Testis (tissue), 3 donors: ENCODE results near the gene SIPA1L3. TPM values are rescaled to one million over a fixed set of nuclear protein-coding genes. Genes with fewer than 3 reads are reported as not detected.
A peak's percentile ranks its signal among the peaks of the same experiment; 100 is the strongest.

Experiments
- DNase-seq: peaks from one replicate; pipeline ENCODE4 v3.0.0-alpha.2; 2019
- H3K27ac ChIP-seq, 2 donors: fragments of 200-600 bp; sonication (generic); one replicate each; pipeline ENCODE4 v1.5.1; 2019
- H3K27me3 ChIP-seq: fragments of 200-600 bp; sonication (generic); one replicate; pipeline ENCODE4 v1.5.1; 2019
- H3K36me3 ChIP-seq: fragments of 200-600 bp; sonication (generic); one replicate; pipeline ENCODE4 v1.5.1; 2017; ENCODE audit warnings: low read depth; ENCODE audit errors: missing control alignments
- H3K4me1 ChIP-seq: fragments of 200-600 bp; sonication (generic); one replicate; pipeline ENCODE4 v1.5.1; 2019
- H3K4me3 ChIP-seq, 2 donors: fragments of 200-600 bp; sonication (generic); one replicate each; pipeline ENCODE4 v1.5.1; 2017 to 2019
- H3K9me3 ChIP-seq: fragments of 200-600 bp; sonication (generic); one replicate; pipeline ENCODE4 v1.5.1; 2017
- POLR2A ChIP-seq: fragments of 450-650 bp; IDR thresholded peaks from one replicate; pipeline ENCODE4 v1.6.1; 2017; ENCODE audit warnings: antibody characterized with exemption, mild to moderate bottlenecking, moderate library complexity
- WGBS, 2 donors: methylation state at CpG; one replicate each; pipeline ENCODE4 v1.1.5; 2018; 5-methylcytosine and 5-hydroxymethylcytosine counted together
- intact Hi-C: fragments of 100-400 bp; cut with DNase I; formaldehyde crosslinking; loops from one replicate; pipeline ENCODE4 v1.15.1; 2023; ENCODE audit warnings: low total_unique reads
- polyA plus RNA-seq: library from polyadenylated mRNA; stranded (reverse); fragments of 350-450 nt; fragmentation: Illumina TruSeq; extraction: RNeasy Lipid Tissue Mini Kit (QIAGEN cat#74804); gene quantifications from one replicate; pipeline ENCODE4 v1.2.3, GENCODE V29; 2014; ENCODE audit warnings: low read depth, low replicate concordance; ENCODE audit not compliant: insufficient read depth
- total RNA-seq, 2 donors: library from RNA; depleted of rRNA; stranded (reverse); fragments of >200 nt; gene quantifications; one replicate each; pipeline ENCODE4 v1.2.3, GENCODE V29; 2016
- TF ChIP-seq, protein P1 (sequence below), 3 experiments: fragments of 450-650 bp in 2 of 3; fragments of 200-600 bp in 1 of 3; sonication (generic) in 1 of 3; IDR thresholded peaks; one replicate each; pipeline ENCODE4 v1.5.1; 2016 to 2019; ENCODE audit warnings: antibody characterized with exemption in 3 of 3, mild to moderate bottlenecking in 2 of 3, moderate library complexity in 1 of 3

The SIPA1L3 gene
- total and polyA plus RNA-seq, 3 donors from 2014 or later, result 21.1 to 47.6 (median 43.7) TPM

DNA sequence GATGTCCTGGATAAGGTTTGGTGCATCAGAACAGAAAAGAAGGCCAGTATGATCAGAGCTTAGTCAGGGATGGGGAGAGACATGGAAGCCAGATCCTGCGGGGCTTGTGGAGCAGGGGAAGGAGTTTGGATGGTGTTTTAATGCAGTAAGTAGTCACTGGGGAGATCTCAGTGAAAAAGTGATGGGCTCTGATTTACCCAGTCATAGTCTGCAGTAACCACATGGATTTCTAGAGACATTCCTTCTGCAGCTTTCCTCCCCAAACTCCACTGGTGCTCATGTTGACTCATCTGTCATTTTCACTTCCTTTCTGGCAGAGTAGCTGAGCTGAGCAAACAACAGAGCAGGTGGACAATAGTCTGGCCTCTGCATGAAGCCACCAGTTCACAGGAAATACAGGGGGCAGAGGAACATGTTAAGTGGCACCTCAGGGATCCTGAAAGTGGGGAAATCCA lies 172.9 kb downstream of the SIPA1L3 start:
- Histone ChIP-seq H3K9me3 (no peaks in the 10 kb centered on the region), H3K27ac (no peak overlapping the region), H3K36me3 (no peaks in the 10 kb centered on the region), H3K27me3 (no peaks in the 10 kb centered on the region), H3K4me3 (no peak overlapping the region), H3K4me1 (no peaks in the 10 kb centered on the region)
- 80 to 95% methylated on average over 1 of the region's 1 CpG for WGBS, 2 donors
- TF ChIP-seq, protein P1, sequence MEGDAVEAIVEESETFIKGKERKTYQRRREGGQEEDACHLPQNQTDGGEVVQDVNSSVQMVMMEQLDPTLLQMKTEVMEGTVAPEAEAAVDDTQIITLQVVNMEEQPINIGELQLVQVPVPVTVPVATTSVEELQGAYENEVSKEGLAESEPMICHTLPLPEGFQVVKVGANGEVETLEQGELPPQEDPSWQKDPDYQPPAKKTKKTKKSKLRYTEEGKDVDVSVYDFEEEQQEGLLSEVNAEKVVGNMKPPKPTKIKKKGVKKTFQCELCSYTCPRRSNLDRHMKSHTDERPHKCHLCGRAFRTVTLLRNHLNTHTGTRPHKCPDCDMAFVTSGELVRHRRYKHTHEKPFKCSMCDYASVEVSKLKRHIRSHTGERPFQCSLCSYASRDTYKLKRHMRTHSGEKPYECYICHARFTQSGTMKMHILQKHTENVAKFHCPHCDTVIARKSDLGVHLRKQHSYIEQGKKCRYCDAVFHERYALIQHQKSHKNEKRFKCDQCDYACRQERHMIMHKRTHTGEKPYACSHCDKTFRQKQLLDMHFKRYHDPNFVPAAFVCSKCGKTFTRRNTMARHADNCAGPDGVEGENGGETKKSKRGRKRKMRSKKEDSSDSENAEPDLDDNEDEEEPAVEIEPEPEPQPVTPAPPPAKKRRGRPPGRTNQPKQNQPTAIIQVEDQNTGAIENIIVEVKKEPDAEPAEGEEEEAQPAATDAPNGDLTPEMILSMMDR (IDR thresholded peaks at IDR 0.05), result no peak
- no peak for TF ChIP-seq POLR2A
- no peak for DNase-seq
- intact Hi-C loops, result no loop called here

DNA sequence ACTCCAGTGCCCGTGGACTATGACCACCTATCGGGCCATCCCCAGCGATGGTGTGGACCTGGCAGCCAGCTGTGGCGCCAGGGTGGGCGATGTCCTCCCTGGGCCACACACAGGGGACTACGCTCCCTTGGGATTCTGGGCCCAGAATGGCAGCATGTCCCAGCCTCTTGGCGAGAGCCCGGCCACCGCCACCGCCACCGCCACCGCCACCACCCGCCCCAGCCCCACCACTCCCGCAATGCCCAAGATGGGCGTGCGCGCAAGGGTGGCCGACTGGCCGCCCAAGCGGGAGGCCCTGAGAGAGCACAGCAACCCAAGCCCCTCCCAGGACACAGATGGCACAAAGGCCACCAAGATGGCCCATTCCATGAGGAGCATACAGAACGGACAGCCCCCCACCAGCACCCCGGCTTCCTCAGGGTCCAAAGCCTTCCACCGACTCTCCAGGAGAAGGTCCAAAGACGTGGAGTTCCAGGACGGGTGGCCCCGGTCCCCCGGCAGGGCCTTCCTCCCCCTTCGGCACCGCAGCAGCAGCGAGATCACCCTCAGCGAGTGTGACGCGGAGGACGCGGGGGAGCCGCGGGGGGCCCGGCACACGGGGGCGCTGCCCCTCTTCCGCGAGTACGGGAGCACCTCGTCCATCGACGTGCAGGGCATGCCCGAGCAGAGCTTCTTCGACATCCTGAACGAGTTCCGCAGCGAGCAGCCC lies 174.7 kb downstream of the SIPA1L3 start:
- Histone ChIP-seq H3K4me3 (peak overlapping the region; percentile 7 to 50), H3K27me3 (no peaks in the 10 kb centered on the region), H3K27ac (no peak overlapping the region), H3K9me3 (no peaks in the 10 kb centered on the region), H3K4me1 (no peaks in the 10 kb centered on the region), H3K36me3 (no peaks in the 10 kb centered on the region)
- DNase-seq, result no peak
- TF ChIP-seq, protein P1 (IDR thresholded peaks at IDR 0.05), result no peak
- no peak for TF ChIP-seq POLR2A
- intact Hi-C loops, result no loop called here
- 91 to 94% methylated on average over 33 to 50 of the region's 51 CpGs for WGBS, 2 donors

GRCh38 chr19:38082256-38083118 lies 175.5 kb downstream of the SIPA1L3 start:
- intact Hi-C loops, result no loop called here
- no peaks in the 10 kb centered on the region for H3K4me1 ChIP-seq
- no peaks in the 10 kb centered on the region for H3K9me3 ChIP-seq
- peak overlapping the region; percentile 7 to 50 for H3K4me3 ChIP-seq
- no peak for TF ChIP-seq POLR2A
- TF ChIP-seq, protein P1 (IDR thresholded peaks at IDR 0.05), result no peak
- no peaks in the 10 kb centered on the region for H3K36me3 ChIP-seq
- 68 to 73% methylated on average over 20 to 78 of the region's 78 CpGs for WGBS, 2 donors
- no peak overlapping the region for H3K27ac ChIP-seq
- H3K27me3 ChIP-seq, result no peaks in the 10 kb centered on the region
- no peak for DNase-seq

DNA sequence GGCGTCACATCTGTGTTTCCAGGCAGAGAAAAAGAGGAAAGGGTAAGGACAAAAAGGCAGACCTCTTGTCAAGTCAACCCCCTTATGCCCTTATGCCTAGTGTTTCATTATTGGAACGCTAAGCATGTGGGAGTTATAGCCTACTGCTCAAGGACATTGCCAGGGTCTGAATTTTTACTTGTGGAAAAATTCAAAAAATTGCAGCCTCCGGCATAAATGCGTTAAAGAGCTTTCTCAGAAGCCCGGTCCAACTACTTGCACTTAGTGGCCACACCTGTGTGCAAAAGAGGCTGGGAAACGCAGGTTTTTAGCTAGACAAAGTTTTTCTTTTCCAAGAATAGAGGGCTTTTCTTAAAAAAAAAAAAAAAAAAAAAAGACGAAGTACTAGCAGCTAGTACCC lies 177.2 kb downstream of the SIPA1L3 start:
- no peaks in the 10 kb centered on the region for H3K36me3 ChIP-seq
- H3K4me1 ChIP-seq, result no peaks in the 10 kb centered on the region
- 86 to 90% methylated on average over 7 of the region's 7 CpGs for WGBS, 2 donors
- H3K4me3 ChIP-seq, result no peak overlapping the region
- no peak for DNase-seq
- H3K27me3 ChIP-seq, result no peaks in the 10 kb centered on the region
- TF ChIP-seq, protein P1 (IDR thresholded peaks at IDR 0.05), result no peak
- TF ChIP-seq POLR2A, result no peak
- intact Hi-C loops, result no loop called here
- H3K9me3 ChIP-seq, result no peaks in the 10 kb centered on the region
- H3K27ac ChIP-seq, result no peak overlapping the region
